Erythroblast (primary cell): ENCODE measurements around the gene EP400.
"Not testable (repeated sequence)": the region's sequence is repeated elsewhere in the genome, so short reads cannot be mapped to it uniquely, and the experiment has no call there.

ENCODE experiments used
- DNase-seq, 2 experiments: peaks; one replicate each; lab custom pipeline; 2025; lab: John Stamatoyannopoulos, UW
- GATA1 ChIP-seq: IDR thresholded peaks from 2 replicates; pipeline ENCODE4 v1.6.1; 2011; ENCODE audit warnings: low read depth, mild to moderate bottlenecking, control low read depth, low read length, moderate library complexity
- POLR2A ChIP-seq: IDR thresholded peaks from 2 replicates; pipeline ENCODE4 v1.6.1; 2011; ENCODE audit warnings: mild to moderate bottlenecking, low read length

The EP400 gene

GRCh38 chr12:131943876-131944275 is 5.9 kb upstream of the EP400 start:
- DNase-seq: no peak

GRCh38 chr12:131944601-131945251 is 5.0 kb upstream of the EP400 start:
- no peak for TF ChIP-seq GATA1
- no peak for DNase-seq

More at GRCh38 chr12:131943876-131944275, 5.9 kb upstream of the EP400 start:
- TF ChIP-seq GATA1 (no peak), POLR2A (no peak)

GRCh38 chr12:131946757-131947156 is 3.0 kb upstream of the EP400 start:
- no peak for TF ChIP-seq GATA1
- no peak for TF ChIP-seq POLR2A
- DNase-seq: no peak

GRCh38 chr12:131947482-131948027 is 2.2 kb upstream of the EP400 start:
- no peak for DNase-seq
- TF ChIP-seq POLR2A (no peak), GATA1 (no peak)

- TF ChIP-seq POLR2A: no peak
- TF ChIP-seq GATA1: no peak
- no peak for DNase-seq
These were observed 1.5 kb upstream of the EP400 start for GRCh38 chr12:131948166-131948712.

GRCh38 chr12:131948713-131949430 is 870 bp upstream of the EP400 start:
- not testable (repeated sequence) for DNase-seq

- DNase-seq: peak; percentile 69 to 78
- TF ChIP-seq POLR2A: no peak
- no peak for TF ChIP-seq GATA1
These were observed 606 bp downstream of the EP400 start for GRCh38 chr12:131950182-131950913.

GRCh38 chr12:131953810-131954209 is 4.1 kb downstream of the EP400 start:
- not testable (repeated sequence) for DNase-seq

GRCh38 chr12:131954460-131954859 is 4.7 kb downstream of the EP400 start:
- not testable (repeated sequence) for DNase-seq

GRCh38 chr12:131959116-131959515 is 9.4 kb downstream of the EP400 start:
- no peak for DNase-seq

GRCh38 chr12:131959641-131960589 is 10.2 kb downstream of the EP400 start:
- no peak for TF ChIP-seq POLR2A
- no peak for TF ChIP-seq GATA1
- DNase-seq: no peak

More at GRCh38 chr12:131959116-131959515, 9.4 kb downstream of the EP400 start:
- TF ChIP-seq POLR2A (no peak), GATA1 (no peak)

GRCh38 chr12:131960590-131961325 is 11.0 kb downstream of the EP400 start:
- DNase-seq: not testable (repeated sequence)

GRCh38 chr12:131961328-131961727 is 11.6 kb downstream of the EP400 start:
- not testable (repeated sequence) for DNase-seq
